Tibial artery (tissue), 4 donors: ENCODE data around the gene CLCA1.

Experiments
- DNase-seq, 2 donors: peaks; one replicate each; pipeline ENCODE4 v3.0.0-alpha.2; 2019
- H3K27ac ChIP-seq, 2 donors: fragments of 200-600 bp; sonication (generic) in 1 of 2; 1 replicate in 1 of 2; 2 replicates in 1 of 2; pipeline ENCODE4 v1.5.1; 2018 to 2019; ENCODE audit warnings: mild to moderate bottlenecking in 1 of 2
- H3K27me3 ChIP-seq, 2 donors: fragments of 200-600 bp; sonication (generic) in 1 of 2; one replicate each; pipeline versions ENCODE4 v1.5.1 to v1.6.0; 2016 to 2019
- H3K36me3 ChIP-seq, 3 donors: fragments of 200-600 bp; sonication (generic) in 2 of 3; one replicate each; pipeline ENCODE4 v1.5.1; 2016 to 2019; ENCODE audit warnings: mild to moderate bottlenecking in 2 of 3
- H3K4me1 ChIP-seq, 4 donors: fragments of 200-600 bp; sonication (generic) in 2 of 4; 1 replicate in 3 of 4; 2 replicates in 1 of 4; pipeline ENCODE4 v1.5.1; 2016 to 2019
- H3K4me3 ChIP-seq, 2 donors: fragments of 200-600 bp; sonication (generic) in 1 of 2; 1 replicate in 1 of 2; 2 replicates in 1 of 2; pipeline ENCODE4 v1.5.1; 2018 to 2019; ENCODE audit warnings: mild to moderate bottlenecking in 2 of 2
- H3K9me3 ChIP-seq, 3 donors: fragments of 200-600 bp; sonication (generic) in 1 of 3; one replicate each; pipeline ENCODE4 v1.5.1; 2016 to 2019
- intact Hi-C: fragments of 100-400 bp; cut with DNase I; formaldehyde crosslinking; loops from one replicate; pipeline ENCODE4 v1.15.0; 2023; ENCODE audit warnings: low total_unique reads
- TF ChIP-seq, protein P1 (sequence below), 2 experiments: fragments of 200-600 bp in 1 of 2; fragments of 450-650 bp in 1 of 2; IDR thresholded peaks; one replicate each; pipeline ENCODE4 v1.5.1; 2017 to 2019; ENCODE audit warnings: antibody characterized with exemption in 2 of 2, mild to moderate bottlenecking in 1 of 2, moderate library complexity in 1 of 2

Gene CLCA1

DNA sequence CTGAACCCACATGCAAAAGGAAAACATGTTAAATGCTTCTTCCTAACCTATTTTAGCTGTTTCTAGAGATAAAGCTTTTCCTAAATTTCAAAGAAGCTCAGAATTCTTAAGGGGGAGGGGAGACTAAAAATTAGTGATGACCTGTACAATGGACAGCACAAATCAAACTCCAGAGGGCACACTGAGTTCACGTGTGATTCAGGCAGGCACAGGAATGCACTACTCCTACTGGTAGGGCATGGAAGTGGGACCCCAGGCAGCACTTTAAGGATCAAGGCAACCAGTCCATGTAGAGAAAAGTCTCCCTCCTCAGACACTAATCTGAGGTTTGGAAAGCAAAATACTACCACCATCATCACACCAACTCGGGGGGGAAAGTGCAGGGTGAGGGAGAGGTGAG, 46.9 kb downstream of the CLCA1 start:
- H3K27me3 ChIP-seq: no peaks in the 10 kb centered on the region
- H3K27ac ChIP-seq: no peak overlapping the region
- TF ChIP-seq, protein P1, sequence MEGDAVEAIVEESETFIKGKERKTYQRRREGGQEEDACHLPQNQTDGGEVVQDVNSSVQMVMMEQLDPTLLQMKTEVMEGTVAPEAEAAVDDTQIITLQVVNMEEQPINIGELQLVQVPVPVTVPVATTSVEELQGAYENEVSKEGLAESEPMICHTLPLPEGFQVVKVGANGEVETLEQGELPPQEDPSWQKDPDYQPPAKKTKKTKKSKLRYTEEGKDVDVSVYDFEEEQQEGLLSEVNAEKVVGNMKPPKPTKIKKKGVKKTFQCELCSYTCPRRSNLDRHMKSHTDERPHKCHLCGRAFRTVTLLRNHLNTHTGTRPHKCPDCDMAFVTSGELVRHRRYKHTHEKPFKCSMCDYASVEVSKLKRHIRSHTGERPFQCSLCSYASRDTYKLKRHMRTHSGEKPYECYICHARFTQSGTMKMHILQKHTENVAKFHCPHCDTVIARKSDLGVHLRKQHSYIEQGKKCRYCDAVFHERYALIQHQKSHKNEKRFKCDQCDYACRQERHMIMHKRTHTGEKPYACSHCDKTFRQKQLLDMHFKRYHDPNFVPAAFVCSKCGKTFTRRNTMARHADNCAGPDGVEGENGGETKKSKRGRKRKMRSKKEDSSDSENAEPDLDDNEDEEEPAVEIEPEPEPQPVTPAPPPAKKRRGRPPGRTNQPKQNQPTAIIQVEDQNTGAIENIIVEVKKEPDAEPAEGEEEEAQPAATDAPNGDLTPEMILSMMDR (IDR thresholded peaks at IDR 0.05): no peak
- intact Hi-C loops: no loop called here
- H3K4me1 ChIP-seq: no peaks in the 10 kb centered on the region
- H3K9me3 ChIP-seq: no peaks in the 10 kb centered on the region
- H3K36me3 ChIP-seq: no peaks in the 10 kb centered on the region
- no peak overlapping the region for H3K4me3 ChIP-seq
- DNase-seq: no peak

DNA sequence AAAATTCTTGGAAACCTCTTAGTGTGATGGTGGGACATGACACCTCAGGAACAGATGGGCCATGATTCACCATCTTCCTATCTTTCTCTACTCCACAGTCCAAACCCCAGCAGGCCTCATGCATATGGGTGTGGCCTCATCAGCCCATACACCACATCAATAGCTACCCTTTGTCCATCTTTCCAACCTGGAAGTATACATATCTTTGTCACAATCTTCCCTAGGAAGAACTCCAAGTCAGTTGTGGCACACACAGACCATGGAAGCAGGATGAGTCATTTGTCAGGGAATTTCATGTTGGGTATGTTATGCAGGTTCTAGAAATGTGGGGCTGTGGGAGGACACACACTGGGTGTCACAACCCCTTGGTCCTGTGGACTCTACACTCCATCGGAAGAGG, 47.6 kb downstream of the CLCA1 start:
- no peaks in the 10 kb centered on the region for H3K4me1 ChIP-seq
- no peak overlapping the region for H3K4me3 ChIP-seq
- intact Hi-C loops: no loop called here
- no peaks in the 10 kb centered on the region for H3K9me3 ChIP-seq
- no peaks in the 10 kb centered on the region for H3K27me3 ChIP-seq
- TF ChIP-seq, protein P1 (IDR thresholded peaks at IDR 0.05): no peak
- no peak overlapping the region for H3K27ac ChIP-seq
- no peaks in the 10 kb centered on the region for H3K36me3 ChIP-seq
- no peak for DNase-seq

DNA sequence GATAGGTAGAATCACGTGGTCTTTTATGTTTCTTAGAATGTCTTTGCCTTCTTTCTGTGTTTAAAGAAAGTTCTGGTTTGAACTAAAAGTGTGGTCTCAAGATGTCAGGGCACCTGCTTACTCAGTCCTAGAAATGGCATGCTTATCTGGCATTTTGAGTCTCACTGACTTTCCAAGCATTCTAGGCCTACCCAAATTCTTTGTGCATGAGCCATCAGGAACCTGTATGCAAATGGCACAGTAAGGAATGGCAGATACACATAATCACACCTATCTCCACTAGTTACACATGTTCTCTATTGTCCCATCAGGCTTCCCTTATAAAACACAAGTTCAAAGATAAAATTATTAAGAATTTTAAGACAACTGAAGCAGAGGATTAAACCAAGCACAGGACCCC, 48.6 kb downstream of the CLCA1 start:
- Histone ChIP-seq H3K27ac (no peak overlapping the region), H3K9me3 (no peaks in the 10 kb centered on the region), H3K36me3 (no peaks in the 10 kb centered on the region), H3K4me1 (no peaks in the 10 kb centered on the region), H3K27me3 (no peaks in the 10 kb centered on the region), H3K4me3 (no peak overlapping the region)
- TF ChIP-seq, protein P1 (IDR thresholded peaks at IDR 0.05): no peak
- intact Hi-C loops: no loop called here
- DNase-seq: no peak

GRCh38 chr1:86520789-86521521, 52.2 kb downstream of the CLCA1 start:
- intact Hi-C loops: no loop called here
- no peaks in the 10 kb centered on the region for H3K9me3 ChIP-seq
- no peak overlapping the region for H3K27ac ChIP-seq
- TF ChIP-seq, protein P1 (IDR thresholded peaks at IDR 0.05): no peak
- H3K4me3 ChIP-seq: no peak overlapping the region
- DNase-seq: no peak
- H3K4me1 ChIP-seq: no peaks in the 10 kb centered on the region
- no peaks in the 10 kb centered on the region for H3K36me3 ChIP-seq
- no peaks in the 10 kb centered on the region for H3K27me3 ChIP-seq

GRCh38 chr1:86521522-86521891, 52.8 kb downstream of the CLCA1 start:
- H3K4me1 ChIP-seq: no peaks in the 10 kb centered on the region
- no peak overlapping the region for H3K27ac ChIP-seq
- DNase-seq: no peak
- no peaks in the 10 kb centered on the region for H3K36me3 ChIP-seq
- TF ChIP-seq, protein P1 (IDR thresholded peaks at IDR 0.05): no peak
- no peaks in the 10 kb centered on the region for H3K9me3 ChIP-seq
- no peak overlapping the region for H3K4me3 ChIP-seq
- intact Hi-C loops: no loop called here
- H3K27me3 ChIP-seq: no peaks in the 10 kb centered on the region

DNA sequence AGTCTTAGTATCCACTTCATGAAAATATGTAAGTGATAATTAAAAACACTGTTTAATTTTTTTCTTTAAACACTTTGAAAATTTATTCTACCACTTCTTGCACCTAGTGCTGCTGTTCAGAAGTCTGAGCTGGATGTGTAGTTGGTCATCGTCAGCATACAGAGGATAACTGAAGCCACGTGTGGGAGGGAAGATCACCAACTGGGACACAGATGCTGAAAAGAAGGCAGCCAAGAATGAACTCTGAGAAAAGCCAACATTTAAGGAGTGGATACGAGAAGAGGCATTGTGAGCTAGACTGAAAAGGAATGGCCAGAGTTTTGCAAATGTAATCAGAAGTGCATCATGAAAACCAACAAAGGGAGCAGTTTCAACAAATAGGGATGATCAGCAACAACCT, 53.5 kb downstream of the CLCA1 start:
- H3K4me1 ChIP-seq: no peaks in the 10 kb centered on the region
- no peaks in the 10 kb centered on the region for H3K36me3 ChIP-seq
- TF ChIP-seq, protein P1 (IDR thresholded peaks at IDR 0.05): no peak
- DNase-seq: no peak
- no peak overlapping the region for H3K4me3 ChIP-seq
- H3K27ac ChIP-seq: no peak overlapping the region
- no peaks in the 10 kb centered on the region for H3K9me3 ChIP-seq
- intact Hi-C loops: no loop called here
- no peaks in the 10 kb centered on the region for H3K27me3 ChIP-seq
